ENCODE measurements around the gene CDH26.

CDH26 gene

GRCh38 chr20:60046860-60047259 is 88.6 kb downstream of the CDH26 start:
- DNase-seq (ENCODE audit: low read depth in 2 of 2) = no peak

DNA sequence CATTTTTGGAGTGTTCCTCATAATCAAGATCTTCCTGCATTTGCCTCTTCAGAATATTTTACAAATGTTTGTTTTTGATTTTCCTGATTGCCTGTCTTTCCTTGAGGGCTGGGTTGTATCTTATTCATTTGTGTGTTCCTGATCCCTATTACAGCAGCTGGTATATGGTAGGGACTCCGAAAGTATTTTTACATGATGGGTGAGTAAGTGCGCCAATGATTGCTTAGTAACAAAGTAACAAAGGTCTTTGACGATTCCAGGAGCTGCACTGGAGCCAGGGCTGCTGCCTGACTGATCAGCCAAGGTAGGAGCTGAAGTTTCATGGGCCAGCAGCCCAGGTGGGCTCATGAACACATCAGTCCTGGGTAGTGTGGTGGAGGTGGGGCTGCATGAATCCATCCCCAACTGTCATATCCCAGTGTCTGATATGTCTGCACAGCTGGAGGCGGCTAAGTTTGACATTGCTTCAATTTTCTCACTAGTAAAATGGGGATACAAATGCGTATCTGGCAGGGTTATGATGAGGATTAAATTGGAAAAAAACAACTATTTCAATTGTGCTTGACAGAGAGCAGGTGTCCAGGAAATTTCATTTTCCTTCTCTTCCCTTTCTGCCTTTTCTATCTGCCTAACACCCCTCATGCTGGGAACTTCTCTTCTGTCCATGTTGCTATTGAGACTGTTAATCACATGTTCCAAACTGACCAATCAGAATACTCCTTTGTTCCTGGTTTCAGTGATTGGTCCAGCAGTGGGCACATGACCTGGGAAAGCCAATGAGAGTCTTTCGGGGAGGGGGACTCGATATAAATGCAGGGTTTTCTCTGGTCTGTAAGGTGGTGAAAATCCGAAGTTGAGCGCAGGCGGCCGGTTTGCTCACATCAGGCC is 90.7 kb downstream of the CDH26 start:
- DNase-seq (ENCODE audit: low read depth in 2 of 2) = no peak

DNA sequence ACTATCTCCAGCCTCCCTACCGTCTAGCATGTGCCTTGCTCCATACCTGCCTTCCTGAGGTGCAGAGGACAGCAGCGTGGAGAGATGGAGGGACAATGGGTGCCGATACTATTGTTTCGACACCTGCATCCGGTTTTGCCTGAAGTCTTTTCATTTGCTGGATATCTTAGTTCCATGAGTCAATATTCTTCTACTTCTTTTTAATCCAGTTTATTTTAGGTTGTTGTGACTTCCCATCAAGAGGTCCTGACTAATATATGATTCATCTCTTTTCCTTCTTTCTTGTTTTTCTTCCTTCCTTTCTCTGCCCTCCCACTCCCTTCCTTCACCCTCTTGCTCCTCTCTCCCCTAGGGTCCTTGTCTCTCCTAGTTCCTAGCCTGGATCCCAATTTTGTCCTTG is 91.4 kb downstream of the CDH26 start:
- DNase-seq (ENCODE audit: low read depth in 2 of 2) = no peak

DNA sequence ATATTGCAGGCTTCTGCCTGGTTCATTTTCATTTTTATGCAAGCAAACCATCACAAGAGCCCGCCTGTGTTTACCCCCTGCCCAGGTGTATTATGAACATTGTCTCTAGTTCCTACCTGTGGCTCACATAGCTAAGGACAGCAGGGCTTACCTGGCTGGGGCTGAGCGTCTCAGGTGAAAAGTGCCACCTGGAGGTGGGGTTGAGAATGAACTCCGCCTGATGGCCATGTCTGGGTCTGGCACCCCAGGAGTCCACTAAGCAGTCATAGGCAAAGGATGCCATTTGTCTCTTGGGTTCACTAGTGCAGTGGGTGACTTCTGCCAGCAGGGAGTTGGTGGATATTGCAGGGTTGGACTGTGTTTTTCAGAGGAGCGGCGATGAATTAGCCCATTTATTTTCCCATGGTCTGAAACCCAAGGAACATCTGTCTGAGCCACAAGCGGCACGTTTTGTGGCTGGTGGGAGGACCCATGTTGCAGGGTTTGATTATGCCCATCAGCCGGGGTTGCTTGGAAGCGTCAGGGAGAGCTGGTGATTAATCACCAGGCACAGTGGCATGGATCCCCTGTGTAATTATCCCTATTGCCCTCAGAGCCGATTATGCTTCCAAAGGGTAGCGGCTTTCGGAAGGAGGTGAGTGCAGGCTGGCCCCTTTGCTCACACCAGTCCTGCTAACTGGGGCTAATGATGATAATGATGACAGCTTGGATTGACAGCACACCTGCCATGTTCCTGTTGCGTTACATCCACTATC is 92.1 kb downstream of the CDH26 start:
- no peak for DNase-seq (ENCODE audit: low read depth in 2 of 2)

DNA sequence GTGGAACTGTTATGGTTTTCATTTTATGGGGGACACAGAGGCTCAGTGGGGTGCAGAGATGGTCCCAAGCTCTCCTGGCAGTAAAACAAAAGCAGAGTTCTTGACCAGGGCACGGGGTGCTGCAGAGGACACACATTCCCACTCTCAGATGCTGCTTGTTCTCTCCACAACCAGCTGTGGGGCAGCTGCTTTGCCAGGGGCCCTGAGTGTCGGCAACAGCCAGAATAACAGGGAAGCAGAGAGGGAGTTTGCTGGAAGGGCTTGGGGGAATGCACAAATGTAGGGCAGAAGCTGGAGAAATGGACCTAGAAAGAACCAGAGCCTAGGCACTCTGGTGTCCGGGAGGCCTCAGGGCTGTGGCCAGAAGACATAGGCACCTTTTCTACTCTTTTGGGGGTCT is 93.7 kb downstream of the CDH26 start:
- no peak for DNase-seq (ENCODE audit: low read depth in 2 of 2)

DNA sequence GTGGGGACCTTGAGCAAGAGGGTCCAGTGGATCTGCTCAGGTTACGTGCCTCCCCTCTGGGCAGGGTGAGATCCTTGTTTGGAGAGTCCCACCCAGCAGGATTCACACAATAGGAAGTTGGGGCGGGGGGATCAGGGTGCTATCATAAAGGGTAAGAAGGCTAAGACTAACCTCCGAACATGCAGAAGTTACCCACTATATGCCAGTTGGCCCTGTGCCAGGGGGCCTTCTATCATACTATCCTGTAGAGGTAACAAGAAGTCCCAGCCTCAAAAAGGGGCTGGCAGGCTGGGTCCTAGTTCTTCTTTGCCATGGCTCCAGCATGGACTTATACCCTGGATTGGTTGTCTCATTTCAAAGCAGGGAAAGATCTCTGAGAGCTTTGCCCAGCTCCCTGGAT is 94.1 kb downstream of the CDH26 start:
- DNase-seq (ENCODE audit: low read depth in 2 of 2) = no peak

- no peak for DNase-seq (ENCODE audit: low read depth in 2 of 2)
Observed at GRCh38 chr20:60053125-60053817, 95.0 kb downstream of the CDH26 start.

GRCh38 chr20:60053818-60054190 is 95.6 kb downstream of the CDH26 start:
- no peak for DNase-seq (ENCODE audit: low read depth in 2 of 2)

- no peak for DNase-seq (ENCODE audit: low read depth in 2 of 2)
Observed at GRCh38 chr20:60054716-60055634, 96.8 kb downstream of the CDH26 start.

DNA sequence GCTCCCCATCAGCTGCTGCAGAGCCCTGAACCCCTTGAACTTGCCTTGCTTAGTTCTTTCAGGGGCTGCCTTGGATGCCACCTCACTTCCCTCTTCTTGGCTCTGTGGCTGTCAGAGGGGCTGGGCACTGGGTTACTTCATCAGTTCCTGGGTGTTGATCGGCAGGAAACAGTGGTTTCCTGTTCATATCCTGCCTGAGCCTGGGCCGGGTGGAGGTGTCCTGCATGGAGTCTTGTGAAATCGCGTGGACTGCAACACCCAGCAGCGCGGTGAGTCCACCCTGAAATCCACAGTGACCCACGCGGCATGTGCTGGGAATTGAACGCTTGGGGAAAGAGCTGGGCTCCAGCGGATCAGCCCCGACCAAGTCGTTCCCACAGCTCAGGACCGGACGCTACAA is 97.5 kb downstream of the CDH26 start:
- no peak for DNase-seq (ENCODE audit: low read depth in 2 of 2)

DNA sequence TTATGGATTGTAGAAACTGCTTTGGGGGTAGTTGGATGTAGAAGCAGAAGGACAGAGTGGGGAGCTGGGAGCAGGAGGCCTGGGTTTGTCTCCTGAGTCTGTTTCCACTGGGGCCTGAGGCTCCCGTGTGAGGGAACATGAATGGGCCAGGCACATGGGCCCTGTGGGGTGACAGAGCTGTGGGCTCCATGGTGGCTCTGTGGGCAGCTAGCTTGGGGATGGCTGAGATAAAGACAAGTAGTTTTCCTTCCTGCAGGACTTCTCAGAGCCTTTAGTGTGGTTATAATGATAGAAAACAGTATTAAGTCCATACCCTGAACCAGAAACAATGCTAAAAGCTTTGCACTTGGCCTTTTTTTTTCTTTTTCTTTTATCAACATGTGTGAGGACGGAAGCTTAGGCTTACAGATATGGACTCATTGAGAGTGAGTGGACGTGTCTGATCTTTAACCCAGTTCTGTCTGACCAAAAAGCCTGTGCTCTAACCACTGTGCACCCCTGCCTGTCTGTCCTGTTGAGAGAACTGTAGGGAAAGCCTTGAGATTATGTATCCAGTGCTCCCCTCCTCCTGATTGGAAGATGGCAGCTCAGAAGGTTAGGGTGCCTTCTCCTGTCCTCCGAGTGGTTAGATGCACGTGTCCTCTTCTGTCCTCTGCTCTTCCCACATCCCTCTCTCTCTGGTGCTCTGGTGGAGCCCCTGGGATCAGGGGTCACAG is 98.3 kb downstream of the CDH26 start:
- DNase-seq (ENCODE audit: low read depth in 2 of 2) = no peak

DNA sequence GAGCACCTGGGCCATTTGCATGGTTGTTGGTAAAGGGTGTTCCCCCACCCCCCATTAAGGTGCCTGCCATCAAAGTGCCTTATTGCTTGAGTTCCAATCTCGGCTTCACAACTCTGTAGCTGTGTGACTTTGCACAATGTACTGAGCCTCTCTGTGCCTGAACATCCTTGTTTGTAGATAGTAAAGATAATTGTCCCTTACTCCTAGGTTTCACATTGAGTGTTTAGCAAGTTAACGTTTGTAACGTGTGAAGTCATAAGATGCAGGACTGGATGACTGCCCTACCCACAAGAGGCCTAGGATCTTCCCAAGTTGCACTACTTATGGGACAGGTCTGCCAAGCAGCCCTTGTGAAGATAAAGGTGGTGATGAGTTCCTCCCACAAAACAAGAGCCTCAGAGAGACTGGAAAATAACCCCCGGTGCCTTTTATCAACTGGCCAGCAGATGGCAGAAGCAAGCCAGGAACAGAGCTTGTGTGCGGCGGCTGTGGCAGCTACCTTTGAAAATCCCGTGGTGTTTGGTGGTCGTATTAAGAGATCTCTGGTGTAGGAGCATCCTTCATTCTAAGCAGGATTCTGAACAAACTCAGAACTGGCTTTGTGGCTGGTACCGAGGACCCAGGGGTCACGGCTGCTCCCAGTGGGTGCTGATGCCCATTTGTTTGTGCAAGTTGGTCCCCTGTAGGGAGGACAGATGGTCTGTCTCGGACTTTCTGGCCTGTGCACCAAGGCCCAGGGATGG is 99.1 kb downstream of the CDH26 start:
- DNase-seq (ENCODE audit: low read depth in 2 of 2) = peak in 1 of 2 donors; percentile 29

- DNase-seq (ENCODE audit: low read depth in 2 of 2) = peak in 1 of 2 donors; percentile 13
Observed at GRCh38 chr20:60057866-60058807, 99.9 kb downstream of the CDH26 start.

DNA sequence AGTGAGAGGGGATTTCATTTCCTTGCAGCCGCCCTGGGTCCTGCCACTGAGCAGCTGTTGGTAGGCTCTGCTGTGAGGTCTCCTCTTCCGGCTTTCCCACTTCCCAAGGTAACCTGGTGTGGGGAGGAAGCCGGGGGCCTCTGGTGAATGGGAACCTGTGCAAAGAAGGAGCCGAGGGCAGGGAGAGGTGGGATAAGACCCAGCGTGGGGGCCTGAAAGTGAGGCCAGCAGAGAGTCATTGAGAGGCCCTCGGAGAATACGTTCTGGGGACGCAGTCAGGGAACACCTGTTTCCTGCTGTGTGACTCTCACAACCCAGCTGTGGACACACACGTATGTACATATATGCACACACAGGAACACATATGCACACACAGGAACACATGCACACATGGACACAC is 100.7 kb downstream of the CDH26 start:
- no peak for DNase-seq (ENCODE audit: low read depth in 2 of 2)

DNA sequence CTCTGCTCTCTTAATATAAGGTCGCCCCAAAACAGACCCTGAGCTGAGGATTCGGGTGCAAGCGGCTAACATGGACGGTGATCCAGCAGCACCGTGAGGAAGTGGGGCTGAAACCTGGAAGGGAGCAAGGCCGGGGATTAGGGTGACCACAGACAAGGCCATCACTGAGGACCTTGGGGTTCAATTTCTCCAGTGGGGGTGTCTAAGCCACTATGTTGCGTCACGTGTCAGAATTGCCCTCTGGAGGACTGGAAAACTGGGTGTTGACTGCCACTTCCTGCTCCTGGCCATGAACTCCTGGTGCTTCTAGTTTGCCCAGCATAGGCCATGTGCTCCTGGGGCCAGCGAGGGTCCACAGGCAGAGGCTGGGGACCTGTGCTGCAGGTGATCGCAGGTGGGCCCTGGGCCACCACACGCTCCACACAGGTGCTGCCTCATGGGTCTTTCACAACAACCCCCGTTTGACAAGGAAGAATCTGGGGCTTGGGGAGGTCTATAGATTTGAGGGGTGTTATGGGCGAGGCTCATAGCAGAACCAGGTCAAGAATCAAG is 101.9 kb downstream of the CDH26 start:
- DNase-seq (ENCODE audit: low read depth in 2 of 2) = no peak

GRCh38 chr20:60060593-60060992 is 102.4 kb downstream of the CDH26 start:
- DNase-seq (ENCODE audit: low read depth in 2 of 2) = no peak

DNA sequence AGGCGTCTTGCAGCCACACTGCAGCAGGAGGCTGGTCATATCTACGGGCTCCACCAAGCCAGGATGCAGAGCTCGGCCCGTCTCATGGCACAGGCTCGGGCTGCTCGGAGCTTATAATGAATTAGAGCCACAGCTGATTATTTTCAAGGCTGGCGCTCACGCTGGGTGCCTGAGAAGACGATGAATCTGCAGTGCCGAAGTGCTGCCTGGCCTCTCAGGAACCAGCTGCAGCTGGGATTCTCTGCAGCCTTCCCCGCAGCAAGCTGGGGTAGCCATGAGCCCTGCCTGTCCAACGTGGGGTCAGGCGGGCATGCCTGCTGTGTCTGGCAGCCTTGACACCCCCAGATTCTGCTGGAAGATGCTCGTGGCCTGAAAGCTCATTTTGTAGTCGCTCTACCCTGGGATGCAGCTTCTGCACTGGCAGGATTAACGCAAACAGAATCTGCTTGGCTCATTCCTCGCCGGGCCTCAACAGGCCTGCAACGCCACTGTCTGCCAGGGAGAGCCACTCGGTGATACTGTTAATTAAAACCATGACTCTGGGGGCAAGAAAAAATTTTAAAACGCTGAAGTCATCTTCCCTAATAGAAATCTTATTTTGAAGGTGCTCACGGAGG is 104.3 kb downstream of the CDH26 start:
- DNase-seq (ENCODE audit: low read depth in 2 of 2) = no peak

DNA sequence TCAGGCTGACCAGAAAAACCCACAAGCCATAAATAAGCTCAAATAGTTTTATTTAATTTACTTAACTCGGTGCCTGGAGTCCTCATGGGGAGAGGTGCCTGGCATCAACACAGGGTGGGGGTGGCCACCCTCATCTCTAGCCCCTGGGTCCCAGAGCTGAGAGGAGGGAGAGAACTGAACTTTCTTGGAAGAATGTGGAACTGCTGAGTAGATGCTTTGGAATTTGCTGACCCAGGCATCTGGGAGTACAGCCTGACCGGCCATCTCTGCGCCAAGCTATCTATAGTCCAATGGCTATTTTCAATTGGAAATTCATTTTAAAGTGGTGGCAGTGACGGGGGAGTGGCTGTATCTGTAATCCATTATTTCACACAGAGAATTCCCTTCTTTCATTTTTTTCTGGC is 104.8 kb downstream of the CDH26 start:
- DNase-seq (ENCODE audit: low read depth in 2 of 2) = no peak

Measured in stimulated activated CD8-positive, alpha-beta memory T cell treated with anti-CD3 and anti-CD28 coated beads, Interleukin-7, amount 100 ng/mL, for 1 hour (primary cell).